GM04504 (cell line): ENCODE results near the gene PDE6G.

Source experiments
- DNase-seq: peaks from one replicate; pipeline ENCODE4 v3.0.0-alpha.2; 2012; ENCODE audit warnings: low read depth

The PDE6G gene

GRCh38 chr17:81656118-81656743 lies at the start of gene PDE6G:
Gene PDE6G (minus strand): TSS chr17:81656542. CDS start chr17:81653305, 3,237 bp downstream.
- DNase-seq = no peak

GRCh38 chr17:81705518-81706231 lies 49.3 kb upstream of the PDE6G start:
- DNase-seq = no peak

- DNase-seq = no peak
Measured at GRCh38 chr17:81703747-81704654, 47.7 kb upstream of the PDE6G start.

- peak; percentile 74 for DNase-seq
Measured at GRCh38 chr17:81702934-81703746, 46.8 kb upstream of the PDE6G start, which contains the start of gene MRPL12. Gene MRPL12 (plus strand): TSS chr17:81703367. CDS start chr17:81703502, 135 bp downstream.

- DNase-seq = no peak
Measured at GRCh38 chr17:81701288-81702071, 45.1 kb upstream of the PDE6G start.

GRCh38 chr17:81700353-81701287 lies 44.3 kb upstream of the PDE6G start:
- DNase-seq = no peak

- no peak for DNase-seq
Measured at GRCh38 chr17:81697261-81698044, 41.1 kb upstream of the PDE6G start.

- no peak for DNase-seq
Measured at GRCh38 chr17:81696218-81696941, 40.0 kb upstream of the PDE6G start.

GRCh38 chr17:81695801-81696200 lies 39.5 kb upstream of the PDE6G start:
- DNase-seq = no peak

GRCh38 chr17:81695211-81695610 lies 38.9 kb upstream of the PDE6G start:
- no peak for DNase-seq

GRCh38 chr17:81694810-81695209 lies 38.5 kb upstream of the PDE6G start:
- no peak for DNase-seq

- no peak for DNase-seq
Measured at GRCh38 chr17:81693509-81694210, 37.3 kb upstream of the PDE6G start.

GRCh38 chr17:81691608-81692007 lies 35.3 kb upstream of the PDE6G start:
- no peak for DNase-seq

GRCh38 chr17:81691196-81691595 lies 34.9 kb upstream of the PDE6G start:
- no peak for DNase-seq

GRCh38 chr17:81690549-81690948 lies 34.2 kb upstream of the PDE6G start:
- no peak for DNase-seq

- DNase-seq = no peak
Measured at GRCh38 chr17:81690066-81690465, 33.7 kb upstream of the PDE6G start.

- no peak for DNase-seq
Measured at GRCh38 chr17:81688616-81689015, 32.3 kb upstream of the PDE6G start.
